Fibroblast of skin of right biceps (primary cell): ENCODE data around the gene ALDH1A1.

Experiments
- DNase-seq: peaks from one replicate; pipeline ENCODE4 v3.0.0-alpha.2; 2013

The ALDH1A1 gene

DNA sequence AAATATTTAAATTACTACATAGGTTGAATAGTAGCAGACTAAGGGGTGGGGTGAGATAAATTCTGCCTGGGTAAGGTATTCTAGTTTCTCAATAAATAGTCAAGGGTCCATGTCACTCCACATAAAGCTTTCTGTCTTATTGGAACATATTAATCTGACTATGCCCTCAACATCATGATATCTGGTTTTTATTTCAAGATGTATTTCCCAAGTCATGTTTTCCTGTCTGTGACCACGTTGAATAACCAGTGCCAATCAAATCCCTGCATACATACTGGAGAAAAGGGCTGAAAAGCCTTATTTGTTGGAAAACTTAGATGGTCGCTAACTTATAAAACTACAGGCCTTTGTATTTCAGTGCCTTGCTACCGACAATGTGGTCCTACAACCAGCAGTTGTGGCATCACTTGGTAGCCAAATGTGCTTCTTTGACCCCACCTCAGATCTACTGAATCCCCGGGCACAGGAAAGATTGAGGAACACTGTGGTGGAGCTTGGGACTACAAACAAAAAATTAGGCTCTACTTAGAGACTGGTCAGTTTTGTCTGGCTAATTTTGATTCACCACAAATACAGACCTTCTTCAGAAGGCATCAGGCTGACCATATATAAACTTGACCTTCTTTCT lies 39.4 kb downstream of the ALDH1A1 start:
- DNase-seq: no peak

DNA sequence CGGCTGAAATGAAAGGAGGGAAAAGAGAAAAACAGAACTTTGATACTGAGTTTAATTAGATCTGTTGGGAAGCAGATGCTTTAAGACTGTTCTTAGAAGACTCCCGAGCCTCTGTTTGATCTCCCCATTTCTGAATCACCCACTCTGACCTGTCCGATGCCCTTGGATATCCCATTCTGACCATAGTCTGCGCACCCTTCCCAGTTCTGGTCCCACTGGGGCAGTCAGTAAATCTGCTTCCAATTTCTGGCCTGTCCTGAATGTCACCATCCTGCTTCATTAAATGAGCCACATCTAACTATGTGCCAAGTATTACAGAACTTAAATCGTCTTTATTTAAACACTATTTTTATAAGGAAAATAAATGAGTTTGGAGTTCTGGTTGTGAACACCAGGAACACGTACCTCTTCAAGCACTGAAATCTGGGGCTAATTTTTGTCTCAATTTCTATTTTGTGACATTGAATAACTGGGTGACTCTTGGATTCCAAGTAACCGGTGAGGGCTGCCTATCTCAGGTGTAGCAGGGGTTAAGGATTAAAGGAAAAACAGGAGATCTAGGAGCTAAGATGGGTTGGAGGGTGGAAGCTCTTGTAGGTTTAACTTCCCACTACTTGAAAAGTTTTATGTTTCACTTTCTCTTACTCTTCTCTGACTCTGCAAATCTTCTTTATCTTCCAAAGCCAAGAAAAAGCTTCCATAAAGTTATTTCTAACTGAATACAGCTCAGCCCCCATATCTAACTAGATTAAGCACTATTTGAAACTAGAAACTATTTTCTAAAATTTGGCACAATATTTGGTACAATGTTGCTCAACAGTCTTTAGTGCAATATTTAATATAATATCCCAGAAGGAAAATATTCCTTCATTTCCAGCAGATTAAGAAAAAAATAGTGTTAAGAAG lies 40.1 kb downstream of the ALDH1A1 start:
- no peak for DNase-seq

DNA sequence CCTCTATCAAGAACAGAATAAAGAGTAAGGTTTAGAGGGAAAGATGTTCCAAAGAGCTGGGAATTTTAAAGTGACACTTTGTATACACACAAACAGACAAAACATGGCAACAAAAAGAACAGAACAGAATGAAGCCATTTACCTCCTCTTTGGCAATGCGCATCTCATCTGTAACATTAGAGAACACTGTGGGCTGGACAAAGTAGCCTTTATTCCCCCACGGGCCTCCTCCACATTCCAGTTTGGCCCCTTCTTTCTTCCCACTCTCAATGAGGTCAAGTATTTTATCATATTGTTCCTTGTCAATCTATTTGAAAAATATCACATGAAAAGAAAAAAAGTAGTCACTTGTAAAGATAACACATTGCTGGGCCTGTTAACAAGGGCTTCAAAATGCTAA lies 41.0 kb downstream of the ALDH1A1 start:
- no peak for DNase-seq

DNA sequence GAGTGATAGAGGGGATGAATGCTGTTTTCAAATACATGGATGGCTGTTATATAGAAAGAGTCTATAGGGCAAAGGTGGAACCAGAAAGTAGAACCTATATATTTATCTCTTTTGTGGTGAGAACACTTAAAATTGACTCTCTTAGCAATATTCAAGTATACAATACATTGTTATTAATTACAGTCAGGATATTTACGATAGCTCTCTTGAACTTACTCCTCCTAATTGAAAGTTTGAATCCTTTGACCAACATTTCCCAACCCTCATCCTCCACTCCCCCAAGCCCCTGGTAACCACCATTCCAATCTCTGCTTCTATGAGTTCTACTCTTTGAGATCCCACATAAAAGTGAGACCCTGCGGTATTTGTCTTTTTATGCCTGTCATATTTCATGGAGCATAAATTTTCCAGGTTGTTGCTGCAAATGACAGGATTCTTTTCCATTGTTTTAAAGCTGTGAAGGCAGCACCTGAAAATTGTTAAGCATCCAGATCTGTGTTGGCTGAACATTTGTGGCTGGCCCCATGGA lies 41.5 kb downstream of the ALDH1A1 start:
- no peak for DNase-seq

DNA sequence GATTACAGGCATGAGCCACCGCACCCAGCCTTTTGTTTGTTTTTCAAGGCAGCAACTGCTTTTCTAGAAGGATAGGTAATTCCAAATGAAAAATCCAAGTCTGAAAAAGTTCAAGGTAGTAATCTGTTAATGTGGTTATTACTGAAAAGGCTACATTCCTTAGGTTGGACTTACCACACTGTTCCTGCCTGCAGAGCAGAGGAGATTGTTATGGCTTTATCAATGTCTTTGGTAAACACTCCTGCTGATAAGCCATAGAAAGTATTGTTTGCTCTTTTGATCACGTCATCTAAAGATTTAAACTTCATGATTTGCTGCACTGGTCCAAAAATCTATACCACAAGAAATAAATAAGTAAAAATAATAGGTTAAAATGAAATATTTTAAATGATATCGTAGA lies 43.4 kb downstream of the ALDH1A1 start:
- no peak for DNase-seq

DNA sequence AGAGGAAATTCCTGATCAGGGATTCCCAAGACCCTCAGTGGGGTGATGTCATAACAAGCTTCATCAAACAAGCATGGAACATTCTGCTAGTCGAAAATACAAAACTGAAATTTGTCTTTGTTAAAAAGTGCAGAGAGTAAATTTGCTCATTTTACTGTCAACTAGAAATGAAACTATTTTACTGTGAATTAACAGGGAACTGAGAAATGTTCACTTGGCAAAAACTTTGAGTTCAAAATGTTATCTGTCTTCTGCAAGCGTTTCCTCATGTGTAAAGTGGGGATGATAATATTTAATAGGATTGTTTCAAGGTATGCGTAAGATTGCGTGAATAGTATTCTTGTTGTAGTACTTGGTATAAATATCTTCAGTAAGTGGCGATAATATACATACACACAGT lies 45.4 kb downstream of the ALDH1A1 start:
- no peak for DNase-seq

DNA sequence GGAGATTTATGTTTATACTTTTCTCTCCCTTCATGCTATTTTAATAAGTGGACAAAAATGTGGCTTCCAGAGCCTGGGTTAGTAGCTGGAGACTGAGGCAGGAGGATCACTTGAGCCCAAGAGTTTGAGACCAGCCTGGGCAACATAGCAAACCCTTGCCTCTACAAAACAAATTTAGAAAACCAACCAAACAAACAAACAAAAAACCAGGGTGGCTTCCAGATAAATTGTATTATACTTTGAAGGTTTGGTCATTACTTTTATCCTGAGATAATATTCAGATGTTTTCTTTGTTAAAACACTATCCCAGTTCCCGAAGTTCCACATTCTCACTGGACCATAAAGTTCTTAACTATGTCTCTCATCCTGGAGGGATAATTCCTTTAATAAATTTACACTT lies 46.0 kb downstream of the ALDH1A1 start:
- no peak for DNase-seq

GRCh38 chr9:72905514-72906480 lies 47.1 kb downstream of the ALDH1A1 start:
- no peak for DNase-seq

DNA sequence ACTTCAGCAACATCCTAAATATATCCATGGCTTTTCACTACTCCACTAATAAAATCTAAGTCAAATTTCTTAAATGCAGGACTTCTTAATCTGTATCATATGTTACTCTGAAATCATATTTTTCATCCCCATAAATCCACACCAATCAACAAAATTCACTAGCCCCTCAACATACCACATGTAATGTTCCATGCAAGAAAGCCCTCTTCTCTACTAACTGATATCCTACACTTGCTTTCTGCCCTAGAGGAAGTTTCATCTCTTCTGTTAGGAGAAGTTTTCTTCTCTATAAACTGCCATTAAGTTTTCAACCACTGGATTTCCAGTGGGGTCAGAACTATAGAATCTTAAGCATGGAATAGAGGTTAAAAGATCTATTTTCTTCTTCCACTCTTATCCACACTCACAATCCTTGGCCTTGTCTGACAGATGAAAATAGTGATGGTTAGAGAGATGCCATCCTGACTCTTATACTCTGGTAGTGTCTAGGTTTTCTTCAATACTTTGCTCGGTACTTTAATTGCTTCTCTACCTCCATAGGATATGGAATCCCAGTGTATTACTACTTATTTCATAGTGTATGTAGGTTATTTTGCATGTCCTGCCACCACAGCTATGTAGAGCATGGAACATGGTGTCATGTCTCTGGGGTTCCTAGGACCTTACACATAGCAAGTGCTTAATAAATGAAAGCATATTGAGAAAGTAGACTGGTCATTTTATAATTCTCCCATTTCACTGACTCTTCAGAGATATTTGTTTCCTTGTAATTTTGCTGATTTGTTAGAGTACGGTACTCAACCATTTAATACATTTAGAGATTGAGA lies 48.4 kb downstream of the ALDH1A1 start:
- no peak for DNase-seq

- DNase-seq: no peak
Observed at GRCh38 chr9:72903103-72903502, 49.8 kb downstream of the ALDH1A1 start.

GRCh38 chr9:72902268-72902667 lies 50.6 kb downstream of the ALDH1A1 start:
- no peak for DNase-seq

DNA sequence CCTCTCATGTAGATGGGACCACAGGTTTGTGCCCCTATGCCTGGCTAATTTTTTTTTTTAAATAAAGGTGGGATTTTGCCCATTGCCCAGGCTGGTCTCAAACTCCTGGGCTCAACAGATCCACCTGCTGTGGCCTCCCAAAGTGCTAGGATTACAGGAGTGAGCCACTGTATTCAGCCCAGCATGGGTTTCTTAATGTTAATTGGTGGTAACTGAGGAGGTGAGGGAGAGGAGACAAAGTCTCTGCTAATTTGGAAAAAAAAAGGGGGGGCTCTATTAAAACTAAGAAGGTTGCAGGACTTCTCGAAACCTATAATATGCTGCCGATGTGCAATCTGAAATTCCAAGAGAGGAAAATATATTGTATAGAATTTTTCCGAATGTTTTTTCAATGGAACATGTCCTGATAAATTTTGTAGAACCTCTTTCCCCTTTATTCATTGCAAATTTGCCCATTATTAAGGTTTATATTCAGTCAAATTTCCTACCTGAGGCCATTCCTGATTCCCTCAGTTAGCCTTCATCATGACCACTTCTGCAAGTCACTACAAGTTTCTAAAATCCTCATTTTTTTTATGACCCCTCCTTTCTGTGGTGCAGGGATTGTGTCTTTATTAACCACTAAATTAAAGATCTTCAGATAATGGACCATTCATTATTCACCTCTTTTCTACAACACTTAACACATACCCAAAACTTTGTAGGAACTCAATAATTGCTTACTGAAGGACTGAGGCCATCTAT lies 52.9 kb downstream of the ALDH1A1 start:
- no peak for DNase-seq

DNA sequence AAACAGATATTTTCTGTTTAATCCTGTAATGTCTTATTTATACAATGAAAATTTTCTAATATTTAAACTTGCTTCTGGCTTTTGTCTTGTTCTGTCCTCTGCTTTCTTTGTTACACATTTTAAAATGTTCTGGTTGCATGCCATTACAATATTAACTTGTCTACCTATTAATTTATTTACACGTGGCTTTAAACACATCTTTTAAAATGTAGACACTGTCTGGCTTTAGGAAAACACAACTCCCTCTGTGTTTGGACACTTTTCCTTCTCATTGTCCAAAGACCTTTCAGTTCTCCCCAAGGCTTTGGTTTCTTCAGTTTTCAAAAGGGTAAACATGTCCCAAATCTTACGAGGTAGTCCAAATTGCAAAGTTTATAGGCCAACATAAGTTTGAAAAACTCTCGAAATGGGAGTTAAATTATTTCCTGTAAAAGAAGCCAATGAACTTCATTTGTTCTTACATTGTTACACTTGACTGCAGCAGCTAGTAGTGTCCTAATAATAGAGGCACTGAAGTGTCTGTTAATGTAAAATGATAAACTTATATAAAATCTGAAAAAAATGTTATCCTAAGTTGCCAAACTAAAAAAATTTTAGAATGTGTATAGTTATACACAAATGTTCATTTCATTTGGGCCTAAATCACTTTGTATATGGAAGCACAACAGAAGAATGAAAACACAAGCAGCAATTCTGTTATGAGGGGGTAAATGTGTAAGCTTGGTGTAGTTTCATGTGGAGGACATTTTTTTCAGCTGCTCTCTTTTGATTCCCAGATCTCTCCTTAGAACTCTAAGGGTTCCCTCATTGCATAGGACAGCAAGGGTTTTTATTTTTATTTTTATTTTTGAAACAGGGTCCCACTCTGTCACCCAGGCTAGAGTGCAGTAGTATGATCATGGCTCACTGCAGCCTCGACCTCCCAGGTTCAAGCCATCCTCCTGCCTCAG lies 53.8 kb downstream of the ALDH1A1 start:
- DNase-seq: no peak

DNA sequence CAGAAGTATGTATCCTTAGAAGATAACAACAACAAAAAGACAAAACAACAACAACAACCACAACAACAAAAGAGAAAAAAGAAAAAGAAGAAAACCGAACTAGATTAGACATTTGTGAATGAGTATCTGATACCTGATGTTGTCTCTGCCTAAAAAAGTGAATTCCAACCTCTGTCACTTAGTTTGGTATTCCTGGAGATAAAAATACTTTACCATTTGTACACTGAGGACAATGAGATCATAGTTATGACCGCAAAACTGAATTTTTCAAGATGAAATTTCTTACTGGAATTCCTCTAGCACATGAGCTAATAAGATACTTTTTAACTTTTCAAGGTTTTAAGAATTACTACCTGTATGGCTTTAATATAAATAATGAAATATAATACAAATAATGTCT lies 54.5 kb downstream of the ALDH1A1 start:
- no peak for DNase-seq

GRCh38 chr9:72897069-72897649 lies 55.7 kb downstream of the ALDH1A1 start:
- no peak for DNase-seq

- no peak for DNase-seq
Observed at GRCh38 chr9:72896439-72896838, 56.4 kb downstream of the ALDH1A1 start.

DNA sequence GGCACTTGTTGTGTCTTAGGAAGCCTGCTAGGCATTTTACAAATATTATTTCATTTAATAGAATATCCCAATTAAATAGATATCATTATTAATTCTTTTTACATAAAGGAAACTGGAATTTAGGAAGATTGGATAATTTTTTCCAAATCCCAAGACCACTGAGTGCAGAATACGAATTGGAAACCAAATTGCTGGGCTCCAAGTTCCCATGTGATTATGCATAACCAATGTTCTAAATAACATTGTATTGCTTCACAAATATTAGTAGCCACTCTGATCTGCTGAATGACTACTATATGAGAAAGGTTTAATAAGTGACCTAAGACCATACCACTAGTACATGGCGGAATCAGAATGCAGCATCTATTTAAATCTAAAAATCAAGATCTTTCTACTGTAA lies 57.7 kb downstream of the ALDH1A1 start:
- no peak for DNase-seq

GRCh38 chr9:72894342-72894741 lies 58.5 kb downstream of the ALDH1A1 start:
- peak; percentile 78 for DNase-seq

DNA sequence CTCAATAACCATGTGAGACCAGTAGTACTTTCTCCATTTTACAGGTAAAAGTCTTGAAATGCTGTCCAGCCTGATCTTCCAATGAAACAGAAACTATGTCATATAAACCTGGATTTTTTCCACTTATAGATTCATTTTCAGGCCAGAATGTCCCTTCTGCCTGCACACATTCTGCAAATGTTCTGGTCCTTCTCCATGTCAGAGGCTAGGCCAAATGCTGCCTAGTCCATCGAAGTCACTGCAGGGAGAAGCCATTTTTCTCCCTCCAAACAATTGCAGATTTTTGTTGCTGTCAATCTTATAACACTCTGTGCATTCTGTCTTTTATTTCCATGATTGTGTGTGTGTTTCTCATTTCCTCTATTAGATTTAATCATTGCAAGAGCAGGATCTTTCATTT lies 59.4 kb downstream of the ALDH1A1 start:
- DNase-seq: no peak

GRCh38 chr9:72891043-72891442 lies 61.8 kb downstream of the ALDH1A1 start:
- no peak for DNase-seq
